SIG-M5 (cell line): Measurements from ENCODE around the gene EPC2.
"Not testable (repeated sequence)": the region's sequence is repeated elsewhere in the genome, so short reads cannot be mapped to it uniquely, and the experiment has no call there.

Experiments used
- DNase-seq: peaks from one replicate; lab custom pipeline; 2025; lab: John Stamatoyannopoulos, UW

Gene EPC2

GRCh38 chr2:148675708-148676107 lies 31.2 kb downstream of the EPC2 start:
- DNase-seq = no peak

GRCh38 chr2:148678302-148679179 lies 34.0 kb downstream of the EPC2 start:
- not testable (repeated sequence) for DNase-seq

- no peak for DNase-seq
These were observed 35.9 kb downstream of the EPC2 start for GRCh38 chr2:148680462-148680861.

GRCh38 chr2:148681443-148681842 lies 36.9 kb downstream of the EPC2 start:
- DNase-seq = no peak

GRCh38 chr2:148681862-148682261 lies 37.3 kb downstream of the EPC2 start:
- DNase-seq = not testable (repeated sequence)

- DNase-seq = no peak
These were observed 40.0 kb downstream of the EPC2 start for GRCh38 chr2:148684507-148684906.

GRCh38 chr2:148687543-148687942 lies 43.0 kb downstream of the EPC2 start:
- DNase-seq = no peak

- not testable (repeated sequence) for DNase-seq
These were observed 43.5 kb downstream of the EPC2 start for GRCh38 chr2:148688011-148688410.

GRCh38 chr2:148696985-148697384 lies 52.4 kb downstream of the EPC2 start:
- DNase-seq = no peak

- DNase-seq = no peak
These were observed 55.3 kb downstream of the EPC2 start for GRCh38 chr2:148699830-148700229.

- no peak for DNase-seq
These were observed 56.5 kb downstream of the EPC2 start for GRCh38 chr2:148701039-148701438.

- DNase-seq = no peak
These were observed 57.3 kb downstream of the EPC2 start for GRCh38 chr2:148701877-148702276.

GRCh38 chr2:148702475-148702874 lies 57.9 kb downstream of the EPC2 start:
- DNase-seq = no peak

- DNase-seq = no peak
These were observed 59.7 kb downstream of the EPC2 start for GRCh38 chr2:148704247-148704646.

- no peak for DNase-seq
These were observed 71.9 kb downstream of the EPC2 start for GRCh38 chr2:148716378-148716920.

GRCh38 chr2:148718039-148718438 lies 73.5 kb downstream of the EPC2 start:
- DNase-seq = no peak

GRCh38 chr2:148719195-148719749 lies 74.7 kb downstream of the EPC2 start:
- no peak for DNase-seq

GRCh38 chr2:148719941-148720436 lies 75.4 kb downstream of the EPC2 start:
- no peak for DNase-seq

- DNase-seq = no peak
These were observed 76.0 kb downstream of the EPC2 start for GRCh38 chr2:148720501-148721001.

GRCh38 chr2:148721520-148721931 lies 77.0 kb downstream of the EPC2 start:
- no peak for DNase-seq

- DNase-seq = no peak
These were observed 77.6 kb downstream of the EPC2 start for GRCh38 chr2:148721991-148722777.

GRCh38 chr2:148725564-148725963 lies 81.0 kb downstream of the EPC2 start:
- DNase-seq = no peak
